Neuronal stem cell (in vitro differentiated cells): Measurements from ENCODE around the gene TMEM164.

Source experiments
- DNase-seq: peaks from one replicate; pipeline ENCODE4 v3.0.0-alpha.2; 2013; ENCODE audit warnings: low spot score
- H2AFZ ChIP-seq: one replicate; pipeline ENCODE4 v1.6.1; 2013; ENCODE audit warnings: mild to moderate bottlenecking, low read length, inconsistent platforms
- H2AK5ac ChIP-seq: 2 replicates; pipeline ENCODE4 v1.6.1; 2013; ENCODE audit warnings: low read depth, mild to moderate bottlenecking, inconsistent platforms, low read length, moderate library complexity, mixed read lengths
- H2BK120ac ChIP-seq: 2 replicates; pipeline ENCODE4 v1.6.1; 2013; ENCODE audit warnings: low read depth, mild to moderate bottlenecking, inconsistent platforms, low read length, moderate library complexity, mixed read lengths
- H2BK12ac ChIP-seq: one replicate; pipeline ENCODE4 v1.6.1; 2013; ENCODE audit warnings: low read length, inconsistent platforms
- H2BK15ac ChIP-seq: 2 replicates; pipeline ENCODE4 v1.6.1; 2013; ENCODE audit warnings: mild to moderate bottlenecking, low read length, inconsistent platforms, mixed read lengths
- H2BK5ac ChIP-seq: one replicate; pipeline ENCODE4 v1.6.1; 2013; ENCODE audit warnings: inconsistent platforms, mild to moderate bottlenecking, low read length, moderate library complexity
- H3K14ac ChIP-seq: one replicate; pipeline ENCODE4 v1.6.1; 2013; ENCODE audit warnings: low read length, inconsistent platforms
- H3K18ac ChIP-seq: 2 replicates; pipeline ENCODE4 v1.6.1; 2013; ENCODE audit warnings: low read length, inconsistent platforms
- H3K23ac ChIP-seq: 2 replicates; pipeline ENCODE4 v1.6.1; 2013; ENCODE audit warnings: low read depth, mild to moderate bottlenecking, mixed read lengths, low read length, inconsistent platforms; ENCODE audit not compliant: poor library complexity
- H3K27ac ChIP-seq: replicated peaks from 3 replicates; pipeline ENCODE4 v1.5.1; 2013; ENCODE audit warnings: low read length, inconsistent platforms
- H3K27me3 ChIP-seq, 3 experiments: 2 replicates each; pipeline ENCODE4 v1.6.1; 2013; ENCODE audit warnings: low read length in 3 of 3, mild to moderate bottlenecking in 2 of 3, inconsistent platforms in 1 of 3, low read depth in 1 of 3, mixed read lengths in 1 of 3, moderate library complexity in 1 of 3; ENCODE audit not compliant: control insufficient read depth in 3 of 3, insufficient read depth in 3 of 3
- H3K36me3 ChIP-seq, 2 donors: replicated peaks in 1 of 2; 2 replicates each; pipeline ENCODE4 v1.6.1; 2013; ENCODE audit warnings: low read length in 2 of 2; ENCODE audit not compliant: control insufficient read depth in 2 of 2, insufficient read depth in 2 of 2
- H3K4ac ChIP-seq: 2 replicates; pipeline ENCODE4 v1.6.1; 2013; ENCODE audit warnings: inconsistent platforms, mild to moderate bottlenecking, low read length, moderate library complexity
- H3K4me1 ChIP-seq, 2 donors: 1 replicate in 1 of 2; 2 replicates in 1 of 2; pipeline ENCODE4 v1.6.1; 2013; ENCODE audit warnings: low read length in 2 of 2, low read depth in 1 of 2; ENCODE audit not compliant: control insufficient read depth in 2 of 2, insufficient read depth in 1 of 2
- H3K4me2 ChIP-seq: one replicate; pipeline ENCODE4 v1.6.1; 2013; ENCODE audit warnings: mild to moderate bottlenecking, low read length, inconsistent platforms; ENCODE audit not compliant: insufficient read depth, poor library complexity, severe bottlenecking
- H3K4me3 ChIP-seq, 2 donors: 2 replicates each; pipeline ENCODE4 v1.5.1; 2013; ENCODE audit warnings: low read length in 2 of 2, mild to moderate bottlenecking in 2 of 2, inconsistent platforms in 1 of 2, moderate library complexity in 1 of 2
- H3K79me1 ChIP-seq: one replicate; pipeline ENCODE4 v1.6.1; 2013; ENCODE audit warnings: low read depth, mild to moderate bottlenecking, inconsistent platforms, low read length, moderate library complexity
- H3K9ac ChIP-seq: one replicate; pipeline ENCODE4 v1.6.1; 2013; ENCODE audit warnings: mild to moderate bottlenecking, low read depth, low read length, inconsistent platforms; ENCODE audit not compliant: poor library complexity
- H3K9me3 ChIP-seq, 2 donors: replicated peaks in 1 of 2; 2 replicates each; pipeline versions ENCODE3 to v1.6.1; 2013; ENCODE audit warnings: low read length in 2 of 2, mild to moderate bottlenecking in 2 of 2, inconsistent platforms in 1 of 2, low read depth in 1 of 2, mixed read lengths in 1 of 2, moderate library complexity in 1 of 2; ENCODE audit not compliant: control insufficient read depth in 2 of 2, insufficient read depth in 1 of 2
- H4K8ac ChIP-seq: one replicate; pipeline ENCODE4 v1.6.1; 2013; ENCODE audit warnings: low read depth, mild to moderate bottlenecking, inconsistent platforms, low read length, moderate library complexity
- H4K91ac ChIP-seq: one replicate; pipeline ENCODE4 v1.6.1; 2013; ENCODE audit warnings: low read length, low read depth, mild to moderate bottlenecking, inconsistent platforms; ENCODE audit not compliant: poor library complexity
- WGBS, 2 donors: extraction: QIAGEN DNeasy Blood & Tissue Kit; methylation state at CpG; one replicate each; pipeline ENCODE4 v1.1.7; 2013; ENCODE audit warnings: missing lambda C conversion rate in 2 of 2, mixed read lengths in 1 of 2; ENCODE audit not compliant: insufficient read length in 2 of 2, insufficient replicate concordance in 1 of 2; ENCODE audit errors: extremely low coverage in 2 of 2; 5-methylcytosine and 5-hydroxymethylcytosine counted together

The TMEM164 gene

GRCh38 chrX:110136136-110136535 lies 133.2 kb downstream of the TMEM164 start:
- Histone ChIP-seq H4K91ac (no peak overlapping the region), H2BK120ac (no peak overlapping the region), H3K18ac (no peak overlapping the region), H4K8ac (no peak overlapping the region), H3K9ac (no peak overlapping the region), H3K36me3 (no peaks in the 10 kb centered on the region), H2BK12ac (no peak overlapping the region), H3K27ac (no peak overlapping the region), H3K23ac (no peak overlapping the region), H2BK15ac (no peak overlapping the region), H3K4me2 (no peak overlapping the region), H2AFZ (no peak overlapping the region), H3K79me1 (no peaks in the 10 kb centered on the region), H3K27me3 (no peaks in the 10 kb centered on the region), H3K4ac (no peak overlapping the region), H3K14ac (no peak overlapping the region), H3K9me3 (no peaks in the 10 kb centered on the region), H2AK5ac (no peak overlapping the region), H3K4me3 (no peak overlapping the region), H3K4me1 (no peaks in the 10 kb centered on the region), H2BK5ac (no peak overlapping the region)
- no peak for DNase-seq
- no CpG with 5 or more reads among the region's 4 CpGs for WGBS, 2 donors

DNA sequence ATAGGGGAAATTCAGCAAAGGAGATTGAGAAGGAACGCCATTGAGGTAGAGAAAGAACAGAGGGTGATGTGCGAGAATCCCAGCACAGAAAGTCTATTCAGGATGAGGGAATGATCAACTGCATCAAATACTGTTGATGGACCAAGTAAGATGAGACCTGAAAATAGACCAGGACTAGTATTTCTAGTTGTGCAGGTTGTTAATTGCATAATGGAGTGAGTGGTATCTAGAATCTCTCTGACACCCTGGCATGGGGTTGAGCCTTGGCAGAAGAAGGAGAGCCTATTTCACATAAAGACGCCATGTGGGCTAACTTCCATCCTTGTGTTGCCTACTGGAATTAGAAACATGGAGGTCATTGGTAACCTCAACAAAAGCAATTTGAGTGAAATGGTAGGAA lies 135.6 kb downstream of the TMEM164 start:
- no peak for DNase-seq
- H3K27me3 ChIP-seq = no peaks in the 10 kb centered on the region
- H3K36me3 ChIP-seq = no peaks in the 10 kb centered on the region
- no peak overlapping the region for H4K91ac ChIP-seq
- WGBS, 2 donors = no CpG with 5 or more reads among the region's 3 CpGs
- no peak overlapping the region for H2AFZ ChIP-seq
- no peak overlapping the region for H2BK15ac ChIP-seq
- no peaks in the 10 kb centered on the region for H3K4me1 ChIP-seq
- H3K18ac ChIP-seq = no peak overlapping the region
- H3K4me2 ChIP-seq = no peak overlapping the region
- H2BK120ac ChIP-seq = no peak overlapping the region
- H3K4ac ChIP-seq = no peak overlapping the region
- H3K9ac ChIP-seq = no peak overlapping the region
- H3K23ac ChIP-seq = no peak overlapping the region
- no peak overlapping the region for H2AK5ac ChIP-seq
- H3K27ac ChIP-seq = no peak overlapping the region
- no peaks in the 10 kb centered on the region for H3K79me1 ChIP-seq
- no peaks in the 10 kb centered on the region for H3K9me3 ChIP-seq
- H4K8ac ChIP-seq = no peak overlapping the region
- H3K14ac ChIP-seq = no peak overlapping the region
- H2BK12ac ChIP-seq = no peak overlapping the region
- H3K4me3 ChIP-seq = no peak overlapping the region
- no peak overlapping the region for H2BK5ac ChIP-seq

DNA sequence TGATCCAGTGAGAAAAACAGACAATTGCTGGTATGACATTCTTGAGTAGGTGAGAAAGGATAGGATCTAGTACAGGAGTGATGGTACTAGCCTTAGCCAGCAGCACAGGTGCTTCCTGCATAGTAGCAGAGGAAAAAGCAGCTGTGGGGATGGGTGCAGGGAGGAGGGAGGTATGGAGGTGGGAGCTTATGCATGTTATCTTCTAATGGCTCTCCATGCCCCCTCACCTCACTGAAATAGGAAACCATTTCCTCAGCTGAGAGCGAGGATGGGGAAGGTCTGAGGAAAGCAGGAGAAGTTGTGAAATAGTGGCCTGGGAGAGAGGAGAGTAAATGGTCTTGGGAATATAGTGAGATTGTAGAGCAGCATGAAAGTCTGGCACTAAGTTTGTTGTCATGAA lies 136.3 kb downstream of the TMEM164 start:
- Histone ChIP-seq H2AK5ac (no peak overlapping the region), H3K4me3 (no peak overlapping the region), H3K9ac (no peak overlapping the region), H2BK5ac (no peak overlapping the region), H2BK12ac (no peak overlapping the region), H3K4me2 (no peak overlapping the region), H4K91ac (no peak overlapping the region), H3K14ac (no peak overlapping the region), H3K36me3 (no peaks in the 10 kb centered on the region), H3K9me3 (no peaks in the 10 kb centered on the region), H3K23ac (no peak overlapping the region), H2BK120ac (no peak overlapping the region), H3K18ac (no peak overlapping the region), H3K4ac (no peak overlapping the region), H3K27me3 (no peaks in the 10 kb centered on the region), H4K8ac (no peak overlapping the region), H3K27ac (no peak overlapping the region), H2BK15ac (no peak overlapping the region), H3K79me1 (no peaks in the 10 kb centered on the region), H2AFZ (no peak overlapping the region), H3K4me1 (no peaks in the 10 kb centered on the region)
- DNase-seq = no peak
- WGBS, 2 donors = no CpG with 5 or more reads among the region's 1 CpG

- Histone ChIP-seq H3K9me3 (no peaks in the 10 kb centered on the region), H4K8ac (no peak overlapping the region), H3K4me2 (no peak overlapping the region), H3K14ac (no peak overlapping the region), H3K4me3 (peak overlapping the region in 1 of 2 donors; percentile 16), H3K36me3 (peaks cover 0 to 4% of the 10 kb centered on the region in 2 donors), H3K79me1 (no peaks in the 10 kb centered on the region), H3K27ac (no peak overlapping the region), H4K91ac (no peak overlapping the region), H3K18ac (no peak overlapping the region), H3K4ac (no peak overlapping the region), H2AK5ac (no peak overlapping the region), H3K27me3 (no peaks in the 10 kb centered on the region), H3K4me1 (peaks cover 5 to 8% of the 10 kb centered on the region in 2 donors), H3K9ac (no peak overlapping the region), H2BK12ac (no peak overlapping the region), H3K23ac (no peak overlapping the region), H2BK120ac (no peak overlapping the region), H2AFZ (no peak overlapping the region), H2BK15ac (no peak overlapping the region), H2BK5ac (no peak overlapping the region)
- WGBS, 2 donors = no CpG with 5 or more reads among the region's 5 CpGs
- no peak for DNase-seq
Measured at GRCh38 chrX:110142096-110142495, 139.2 kb downstream of the TMEM164 start.
